Jurkat, Clone E6-1 (cell line): ENCODE measurements around the gene L3MBTL2. TPM values are rescaled to one million over a fixed set of nuclear protein-coding genes. Genes with fewer than 3 reads are reported as not detected.
"Not testable (repeated sequence)": the region's sequence is repeated elsewhere in the genome, so short reads cannot be mapped to it uniquely, and the experiment has no call there.

ENCODE experiments used
- DNase-seq: peaks from one replicate; pipeline ENCODE4 v3.0.0-alpha.2; 2011; ENCODE audit warnings: low read depth, low spot score
- H3K4me3 ChIP-seq: 2 replicates; pipeline ENCODE4 v1.5.1; 2011; ENCODE audit warnings: mild to moderate bottlenecking, low read length, control low read depth, moderate library complexity
- polyA plus RNA-seq: library from polyadenylated mRNA; unstranded; fragments of >200 nt; gene quantifications from one replicate; pipeline ENCODE4 v1.2.1, GENCODE V29; 2012; ENCODE audit warnings: missing spikeins; ENCODE audit not compliant: insufficient read length, insufficient read depth

The L3MBTL2 gene
- 29.8 TPM for polyA plus RNA-seq

GRCh38 chr22:41204992-41205900 lies at the start of gene L3MBTL2:
L3MBTL2 (plus strand) TSS chr22:41205312; CDS start chr22:41205363, 51 bp downstream.
- DNase-seq: peak; percentile 96
- H3K4me3 ChIP-seq: peak within 1 kb of the TSS; percentile 96

- no peak for DNase-seq
- H3K4me3 ChIP-seq: no peak overlapping the region
Observed at GRCh38 chr22:41157083-41157482, 48.0 kb upstream of the L3MBTL2 start.

- DNase-seq: no peak
- no peak overlapping the region for H3K4me3 ChIP-seq
Observed at GRCh38 chr22:41169157-41169556, 36.0 kb upstream of the L3MBTL2 start.

DNA sequence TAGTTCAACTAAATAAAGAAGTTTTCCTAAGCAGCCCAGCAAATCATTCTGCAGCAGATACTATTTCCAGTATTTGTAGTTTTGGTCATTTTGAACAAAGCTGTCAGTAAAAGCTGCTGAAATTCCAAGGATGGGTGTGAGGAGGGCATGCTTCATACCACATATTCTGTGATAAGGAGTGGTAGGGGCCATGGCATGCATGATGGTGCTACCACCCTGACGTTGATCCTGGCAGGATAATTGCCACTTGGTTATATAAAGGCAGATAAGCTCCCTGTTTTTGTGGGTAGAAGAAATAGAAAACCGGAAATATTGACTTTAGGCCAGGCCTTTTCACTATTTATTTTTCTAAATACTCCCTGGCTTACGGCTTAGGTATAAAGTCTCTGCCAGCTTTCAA lies 33.1 kb upstream of the L3MBTL2 start:
- DNase-seq: no peak
- no peak overlapping the region for H3K4me3 ChIP-seq

DNA sequence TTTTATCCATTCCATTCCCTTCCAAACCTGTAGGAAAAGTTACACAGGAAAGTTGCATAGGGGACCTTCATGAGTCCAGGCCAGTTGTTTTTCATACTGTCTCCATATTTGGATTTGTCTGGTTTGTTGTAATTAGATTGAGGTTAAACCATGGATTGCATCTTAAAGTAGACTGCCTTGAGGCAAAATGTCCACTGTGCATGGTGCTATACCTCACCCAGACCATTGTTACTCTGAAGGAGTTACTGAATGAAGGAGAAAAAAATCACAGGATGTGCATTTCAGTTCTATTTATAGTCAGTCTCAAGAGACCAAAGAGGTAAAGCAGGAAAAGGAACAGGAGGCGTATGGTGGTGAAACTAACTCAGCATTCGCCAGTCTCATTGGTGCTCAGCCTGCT lies 29.6 kb upstream of the L3MBTL2 start:
- H3K4me3 ChIP-seq: no peak overlapping the region
- DNase-seq: peak; percentile 20

DNA sequence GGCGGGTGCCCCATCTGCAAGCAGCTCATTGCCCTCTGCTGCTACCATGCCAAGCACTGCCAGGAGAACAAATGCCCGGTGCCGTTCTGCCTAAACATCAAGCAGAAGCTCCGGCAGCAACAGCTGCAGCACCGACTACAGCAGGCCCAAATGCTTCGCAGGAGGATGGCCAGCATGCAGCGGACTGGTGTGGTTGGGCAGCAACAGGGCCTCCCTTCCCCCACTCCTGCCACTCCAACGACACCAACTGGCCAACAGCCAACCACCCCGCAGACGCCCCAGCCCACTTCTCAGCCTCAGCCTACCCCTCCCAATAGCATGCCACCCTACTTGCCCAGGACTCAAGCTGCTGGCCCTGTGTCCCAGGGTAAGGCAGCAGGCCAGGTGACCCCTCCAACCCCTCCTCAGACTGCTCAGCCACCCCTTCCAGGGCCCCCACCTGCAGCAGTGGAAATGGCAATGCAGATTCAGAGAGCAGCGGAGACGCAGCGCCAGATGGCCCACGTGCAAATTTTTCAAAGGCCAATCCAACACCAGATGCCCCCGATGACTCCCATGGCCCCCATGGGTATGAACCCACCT lies 28.0 kb upstream of the L3MBTL2 start:
- DNase-seq: no peak
- H3K4me3 ChIP-seq: no peak overlapping the region

DNA sequence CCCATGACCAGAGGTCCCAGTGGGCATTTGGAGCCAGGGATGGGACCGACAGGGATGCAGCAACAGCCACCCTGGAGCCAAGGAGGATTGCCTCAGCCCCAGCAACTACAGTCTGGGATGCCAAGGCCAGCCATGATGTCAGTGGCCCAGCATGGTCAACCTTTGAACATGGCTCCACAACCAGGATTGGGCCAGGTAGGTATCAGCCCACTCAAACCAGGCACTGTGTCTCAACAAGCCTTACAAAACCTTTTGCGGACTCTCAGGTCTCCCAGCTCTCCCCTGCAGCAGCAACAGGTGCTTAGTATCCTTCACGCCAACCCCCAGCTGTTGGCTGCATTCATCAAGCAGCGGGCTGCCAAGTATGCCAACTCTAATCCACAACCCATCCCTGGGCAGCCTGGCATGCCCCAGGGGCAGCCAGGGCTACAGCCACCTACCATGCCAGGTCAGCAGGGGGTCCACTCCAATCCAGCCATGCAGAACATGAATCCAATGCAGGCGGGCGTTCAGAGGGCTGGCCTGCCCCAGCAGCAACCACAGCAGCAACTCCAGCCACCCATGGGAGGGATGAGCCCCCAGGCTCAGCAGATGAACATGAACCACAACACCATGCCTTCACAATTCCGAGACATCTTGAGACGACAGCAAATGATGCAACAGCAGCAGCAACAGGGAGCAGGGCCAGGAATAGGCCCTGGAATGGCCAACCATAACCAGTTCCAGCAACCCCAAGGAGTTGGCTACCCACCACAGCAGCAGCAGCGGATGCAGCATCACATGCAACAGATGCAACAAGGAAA lies 27.3 kb upstream of the L3MBTL2 start:
- DNase-seq: no peak
- H3K4me3 ChIP-seq: no peak overlapping the region

- no peak for DNase-seq
- no peak overlapping the region for H3K4me3 ChIP-seq
Observed at GRCh38 chr22:41178425-41178975, 26.6 kb upstream of the L3MBTL2 start.

DNA sequence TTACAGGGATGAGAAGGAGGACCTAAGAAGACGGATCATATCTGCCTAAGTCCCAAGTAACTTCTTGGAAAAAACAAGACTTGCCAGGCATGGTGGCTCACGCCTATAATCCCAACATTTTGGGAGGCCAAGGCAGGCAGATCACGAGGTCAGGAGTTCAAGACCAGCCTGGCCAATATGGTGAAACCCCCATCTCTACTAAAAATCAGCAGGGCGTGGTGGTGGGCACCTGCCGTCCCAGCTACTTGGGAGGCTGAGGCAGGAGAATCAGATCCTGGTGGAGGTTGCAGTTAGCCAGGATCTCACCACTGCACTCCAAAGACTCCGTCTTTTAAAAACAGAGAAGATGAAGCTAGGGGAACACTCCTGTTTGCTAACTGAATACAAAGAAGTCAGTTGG lies 24.8 kb upstream of the L3MBTL2 start:
- H3K4me3 ChIP-seq, DNase-seq: not testable (repeated sequence)

DNA sequence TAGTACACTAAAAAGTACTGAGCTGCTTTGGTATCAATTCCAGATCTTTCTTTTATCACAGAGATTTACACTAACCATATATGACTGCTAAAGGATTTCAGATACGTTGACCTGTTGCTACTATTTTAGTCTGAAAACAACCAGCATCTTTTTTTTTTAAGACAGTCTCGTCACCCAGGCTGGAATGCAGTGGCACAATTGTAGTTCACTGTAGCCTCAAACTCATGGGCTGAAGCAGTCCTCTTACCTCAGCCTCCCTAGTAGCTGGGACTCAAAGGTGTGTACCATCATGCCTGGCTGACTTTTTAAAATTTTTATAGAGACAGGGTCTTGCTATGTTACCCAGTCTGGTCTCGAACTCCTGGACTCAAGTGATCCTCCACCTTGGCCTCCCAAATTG lies 24.2 kb upstream of the L3MBTL2 start:
- no peak overlapping the region for H3K4me3 ChIP-seq
- DNase-seq: no peak

DNA sequence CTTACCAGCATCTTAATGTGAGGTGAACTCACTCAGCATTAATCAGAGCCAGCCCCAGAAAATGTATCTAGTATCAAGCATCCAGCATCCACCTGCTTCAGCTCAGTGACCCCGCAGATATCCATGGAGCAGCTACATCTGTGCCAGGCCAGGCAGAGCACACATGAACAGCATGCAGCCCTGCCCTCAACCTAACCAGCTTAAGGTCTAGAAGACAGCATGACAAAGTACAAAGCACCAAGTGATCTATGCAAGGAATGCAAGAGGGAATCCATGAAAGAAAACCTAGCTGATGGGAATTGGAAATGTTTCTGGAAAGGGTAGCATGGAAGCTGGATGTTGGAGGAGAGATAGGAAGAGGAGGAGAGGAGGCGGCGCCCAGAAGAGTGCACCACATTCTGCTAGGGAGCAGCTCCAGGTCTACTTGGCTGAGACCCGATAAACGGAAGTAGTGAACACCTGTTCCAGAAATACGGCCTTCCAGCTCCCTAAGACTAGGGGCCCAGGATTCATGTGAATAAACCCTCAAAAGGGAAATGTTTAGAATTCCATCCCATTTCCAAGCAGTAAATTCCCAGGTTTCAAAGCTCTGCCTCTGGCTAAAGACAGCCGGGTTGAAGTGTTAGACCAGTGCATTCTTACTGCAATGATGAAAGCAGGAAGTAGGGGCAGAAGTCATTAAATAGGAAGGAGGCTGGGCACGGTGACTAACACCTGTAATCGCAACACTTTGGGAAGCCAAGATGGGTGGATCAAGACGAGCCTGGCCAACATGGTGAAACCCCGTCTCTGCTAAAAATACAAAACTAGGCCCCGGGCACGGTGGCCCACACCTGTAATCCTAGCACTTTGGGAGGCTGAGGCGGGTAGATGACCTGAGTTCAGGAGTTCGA lies 23.5 kb upstream of the L3MBTL2 start:
- no peak overlapping the region for H3K4me3 ChIP-seq
- DNase-seq: no peak

GRCh38 chr22:41184679-41185078 lies 20.4 kb upstream of the L3MBTL2 start:
- H3K4me3 ChIP-seq: no peak overlapping the region
- no peak for DNase-seq

- DNase-seq: no peak
- H3K4me3 ChIP-seq: no peak overlapping the region
Observed at GRCh38 chr22:41191467-41191866, 13.6 kb upstream of the L3MBTL2 start.

GRCh38 chr22:41193829-41194228 lies 11.3 kb upstream of the L3MBTL2 start:
- no peak for DNase-seq

DNA sequence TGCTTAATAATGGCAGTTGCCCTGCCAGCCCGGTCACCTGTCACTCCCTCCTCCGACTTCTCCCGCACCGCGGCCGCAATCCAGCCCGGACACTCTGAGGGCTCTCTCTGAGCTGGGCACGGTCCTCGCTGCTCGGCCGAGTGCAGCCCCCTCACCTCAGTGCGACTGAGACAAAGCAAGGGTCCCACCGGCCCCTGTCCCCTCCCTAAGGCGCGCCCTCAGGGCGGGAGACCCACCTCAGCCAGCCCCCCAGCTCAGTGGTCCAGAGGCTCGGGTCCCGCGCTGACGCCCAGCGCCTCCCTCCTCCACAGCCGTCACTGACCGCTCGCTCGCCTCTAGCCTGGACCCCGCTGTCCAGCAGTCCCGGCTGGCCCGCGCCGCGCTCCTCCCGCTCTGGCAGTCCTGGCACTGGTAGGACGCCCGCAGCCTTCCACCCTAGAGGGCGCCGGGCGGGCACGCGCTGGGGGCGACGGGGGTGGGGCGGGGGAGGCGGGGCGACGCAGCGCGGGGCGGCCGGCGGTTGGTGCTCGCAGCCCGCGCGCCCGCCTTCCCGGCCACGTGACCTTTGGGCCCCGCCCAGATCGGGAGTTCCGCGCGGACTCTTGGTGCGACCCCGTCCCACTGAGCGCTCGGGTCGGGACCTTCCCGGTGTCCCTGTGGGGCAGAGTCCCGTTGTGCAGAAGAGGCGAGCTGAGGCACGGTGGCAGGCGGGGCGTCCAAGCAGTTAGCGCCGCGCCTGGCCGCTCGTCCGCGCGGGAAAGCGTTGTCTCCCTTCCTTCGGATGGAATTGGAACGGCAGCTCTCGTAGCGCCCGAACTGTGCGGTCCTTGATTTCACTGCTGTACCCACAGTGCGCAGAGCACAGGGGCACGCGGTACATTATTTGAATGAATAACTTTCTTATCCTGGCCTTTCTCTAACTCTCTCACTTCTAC lies 7.8 kb upstream of the L3MBTL2 start:
- peak overlapping the region; percentile 75 for H3K4me3 ChIP-seq

More at GRCh38 chr22:41193829-41194228, 11.3 kb upstream of the L3MBTL2 start:
- no peak overlapping the region for H3K4me3 ChIP-seq

GRCh38 chr22:41198027-41198580 lies 7.0 kb upstream of the L3MBTL2 start:
- peak; percentile 41 for DNase-seq
- H3K4me3 ChIP-seq: peak overlapping the region; percentile 75

More for the DNA sequence above, 7.8 kb upstream of the L3MBTL2 start:
- DNase-seq: peak; percentile 42

DNA sequence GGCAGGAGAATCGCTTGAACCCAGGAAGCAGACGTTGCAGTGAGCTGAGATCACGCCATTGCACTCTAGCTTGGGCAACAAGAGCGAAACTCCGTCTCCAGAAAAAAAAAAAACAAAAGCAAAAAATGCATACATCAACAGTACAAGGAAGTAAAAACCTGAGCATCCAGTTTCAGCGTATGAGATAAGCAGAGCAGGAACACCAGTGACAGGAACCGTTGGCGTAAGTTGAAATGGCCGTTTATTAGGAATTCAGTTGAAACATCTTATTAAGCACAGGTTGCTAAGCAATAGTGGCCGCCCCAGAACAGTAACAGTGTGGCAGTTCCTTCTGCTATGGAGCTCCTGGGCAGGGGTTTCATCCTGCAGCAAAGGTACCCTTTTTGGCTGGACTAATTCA lies 4.0 kb upstream of the L3MBTL2 start:
- DNase-seq: no peak

More for the DNA sequence above, 4.0 kb upstream of the L3MBTL2 start:
- H3K4me3 ChIP-seq: no peak overlapping the region
